ENCODE measurements around the gene FXYD6.
"Not testable (repeated sequence)": the region's sequence is repeated elsewhere in the genome, so short reads cannot be mapped to it uniquely, and the experiment has no call there.

The FXYD6 gene

GRCh38 chr11:117868815-117869561 is 7.5 kb downstream of the FXYD6 start:
- no peak for DNase-seq (ENCODE audit: low read depth)

- DNase-seq (ENCODE audit: low read depth), result no peak
Observed at GRCh38 chr11:117868088-117868487, 8.4 kb downstream of the FXYD6 start.

- DNase-seq (ENCODE audit: low read depth), result no peak
Observed at GRCh38 chr11:117866526-117866925, 9.9 kb downstream of the FXYD6 start.

DNA sequence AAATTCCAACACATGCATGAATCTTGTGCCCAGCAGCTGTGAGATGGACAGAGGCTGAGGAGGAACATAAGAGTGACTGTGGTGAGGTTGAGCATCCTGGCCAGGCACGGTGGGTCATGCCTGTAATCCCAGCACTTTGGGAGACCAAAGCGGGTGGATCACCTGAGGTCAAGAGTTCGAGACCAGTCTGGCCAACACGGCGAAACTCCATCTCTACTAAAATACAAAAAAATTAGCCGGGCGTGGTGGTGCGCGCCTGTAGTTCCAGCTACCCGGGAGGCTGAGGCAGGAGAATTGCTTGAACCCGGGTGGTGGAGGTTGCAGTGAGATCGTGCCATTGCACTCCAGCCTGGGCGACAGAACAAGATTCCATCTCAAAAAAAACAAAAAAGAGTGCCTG is 10.9 kb downstream of the FXYD6 start:
- DNase-seq (ENCODE audit: low read depth), result not testable (repeated sequence)

- no peak for DNase-seq (ENCODE audit: low read depth)
Observed at GRCh38 chr11:117863383-117863782, 13.1 kb downstream of the FXYD6 start.

GRCh38 chr11:117862753-117863152 is 13.7 kb downstream of the FXYD6 start:
- DNase-seq (ENCODE audit: low read depth), result no peak

GRCh38 chr11:117862019-117862725 is 14.3 kb downstream of the FXYD6 start:
- DNase-seq (ENCODE audit: low read depth), result no peak

GRCh38 chr11:117861151-117862018 is 15.1 kb downstream of the FXYD6 start:
- no peak for DNase-seq (ENCODE audit: low read depth)

DNA sequence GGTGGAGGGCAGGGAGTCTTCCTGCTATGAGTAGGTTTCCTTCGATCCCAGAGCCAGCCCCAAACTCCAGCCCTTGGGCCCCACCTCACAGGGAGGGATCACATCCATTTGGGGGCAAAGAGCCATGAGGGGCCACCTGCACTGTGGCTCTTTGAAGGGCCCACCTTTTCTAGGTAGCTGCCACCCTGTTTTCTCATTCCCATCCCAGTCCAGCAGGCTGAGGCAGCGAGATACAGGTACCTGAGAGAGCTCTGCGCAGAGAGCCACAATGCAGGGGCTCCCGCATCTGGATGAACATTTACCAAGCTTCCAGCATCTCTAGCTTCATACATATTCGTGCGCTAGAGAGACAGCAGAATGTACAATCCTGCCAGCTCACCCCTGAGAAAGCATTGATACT is 16.3 kb downstream of the FXYD6 start:
- no peak for DNase-seq (ENCODE audit: low read depth)

GRCh38 chr11:117859488-117860112 is 16.9 kb downstream of the FXYD6 start:
- no peak for DNase-seq (ENCODE audit: low read depth)

GRCh38 chr11:117859061-117859460 is 17.4 kb downstream of the FXYD6 start:
- DNase-seq (ENCODE audit: low read depth), result no peak

- DNase-seq (ENCODE audit: low read depth), result no peak
Observed at GRCh38 chr11:117857734-117858414, 18.6 kb downstream of the FXYD6 start.

DNA sequence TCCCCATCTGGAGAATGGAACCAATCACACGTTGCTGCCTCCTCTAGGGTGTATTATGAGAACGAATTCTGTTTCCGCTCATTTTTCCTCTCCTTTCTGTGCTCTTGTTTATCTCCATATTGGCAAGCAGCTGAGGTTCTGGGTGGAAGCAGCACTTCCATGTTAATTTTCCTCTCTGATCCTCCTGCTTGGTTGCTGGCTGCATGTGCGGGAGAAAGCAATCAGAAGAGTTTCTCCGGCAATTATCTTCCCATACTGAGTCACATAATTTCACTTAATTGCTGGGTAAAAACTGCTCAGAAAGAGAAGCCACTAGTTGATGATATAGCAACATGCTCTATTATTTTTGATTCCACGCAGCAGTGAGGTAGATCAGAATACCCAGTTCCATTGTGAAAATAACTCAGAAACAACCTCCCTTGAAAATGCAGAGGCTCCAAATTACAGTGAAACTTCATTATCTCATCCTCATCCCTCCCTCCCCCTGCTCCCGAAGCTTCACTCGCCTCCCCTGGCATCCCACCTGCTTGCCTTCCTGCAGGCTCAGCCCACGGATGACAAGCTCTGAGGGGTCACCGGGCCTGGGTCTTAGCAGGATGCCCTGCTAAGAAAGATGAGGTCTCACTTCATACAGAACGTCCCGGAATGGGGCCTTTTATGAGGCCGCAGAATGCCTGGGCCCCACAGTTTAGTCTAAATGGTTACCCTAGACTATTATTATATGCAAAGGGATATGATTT is 20.4 kb downstream of the FXYD6 start:
- no peak for DNase-seq (ENCODE audit: low read depth)

GRCh38 chr11:117855186-117855845 is 21.1 kb downstream of the FXYD6 start:
- no peak for DNase-seq (ENCODE audit: low read depth)

GRCh38 chr11:117852309-117852708 is 24.1 kb downstream of the FXYD6 start:
- no peak for DNase-seq (ENCODE audit: low read depth)

GRCh38 chr11:117851852-117852251 is 24.6 kb downstream of the FXYD6 start:
- no peak for DNase-seq (ENCODE audit: low read depth)

DNA sequence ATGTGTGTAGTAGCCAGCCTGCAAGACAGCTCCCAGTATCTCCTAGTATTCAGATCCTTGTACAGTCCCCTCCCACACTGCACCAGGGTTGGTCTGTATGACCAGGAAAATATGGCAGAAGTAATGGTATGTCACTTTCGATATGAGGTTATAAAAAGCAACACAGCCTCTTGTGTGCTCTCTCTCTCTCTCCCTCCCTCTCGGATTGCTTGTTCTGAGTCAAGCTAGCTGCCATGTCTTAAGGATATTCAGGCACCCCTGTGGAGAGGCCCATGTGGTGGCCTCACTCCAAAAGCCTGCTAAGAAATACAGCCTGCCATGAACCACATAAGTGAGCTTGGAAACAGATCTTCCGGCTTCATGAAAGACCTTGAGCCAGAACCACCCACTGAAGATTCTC is 25.4 kb downstream of the FXYD6 start:
- DNase-seq (ENCODE audit: low read depth), result no peak

DNA sequence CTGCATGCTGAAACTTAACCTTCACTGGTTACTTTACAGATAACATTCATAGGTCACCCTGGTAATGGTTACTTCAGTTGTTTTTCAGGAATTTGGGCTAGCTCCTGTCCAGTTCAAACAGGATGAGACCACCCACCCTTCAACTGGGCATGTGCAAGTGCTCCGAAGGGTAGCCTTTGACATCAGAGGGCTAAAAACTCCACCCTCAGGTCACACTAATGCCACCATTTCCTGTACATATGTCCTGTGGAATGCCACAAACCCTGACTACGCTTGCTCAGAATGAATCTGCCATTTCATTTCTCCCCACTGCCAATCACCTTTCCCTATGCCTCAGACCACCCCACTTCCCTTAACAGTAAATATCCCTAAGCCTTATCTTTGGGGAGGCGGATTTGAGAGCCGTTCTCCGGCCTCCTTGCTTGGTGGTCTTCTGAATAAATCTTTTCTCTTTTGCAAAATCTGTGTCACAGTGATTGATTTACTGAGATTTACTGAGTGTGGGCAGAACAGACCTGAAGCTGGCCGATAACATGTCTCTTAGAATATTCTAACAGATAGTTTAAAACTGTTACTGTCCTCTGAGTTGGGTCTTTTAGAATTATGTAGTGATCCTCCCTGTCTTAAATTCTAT is 26.6 kb downstream of the FXYD6 start:
- DNase-seq (ENCODE audit: low read depth), result no peak

DNA sequence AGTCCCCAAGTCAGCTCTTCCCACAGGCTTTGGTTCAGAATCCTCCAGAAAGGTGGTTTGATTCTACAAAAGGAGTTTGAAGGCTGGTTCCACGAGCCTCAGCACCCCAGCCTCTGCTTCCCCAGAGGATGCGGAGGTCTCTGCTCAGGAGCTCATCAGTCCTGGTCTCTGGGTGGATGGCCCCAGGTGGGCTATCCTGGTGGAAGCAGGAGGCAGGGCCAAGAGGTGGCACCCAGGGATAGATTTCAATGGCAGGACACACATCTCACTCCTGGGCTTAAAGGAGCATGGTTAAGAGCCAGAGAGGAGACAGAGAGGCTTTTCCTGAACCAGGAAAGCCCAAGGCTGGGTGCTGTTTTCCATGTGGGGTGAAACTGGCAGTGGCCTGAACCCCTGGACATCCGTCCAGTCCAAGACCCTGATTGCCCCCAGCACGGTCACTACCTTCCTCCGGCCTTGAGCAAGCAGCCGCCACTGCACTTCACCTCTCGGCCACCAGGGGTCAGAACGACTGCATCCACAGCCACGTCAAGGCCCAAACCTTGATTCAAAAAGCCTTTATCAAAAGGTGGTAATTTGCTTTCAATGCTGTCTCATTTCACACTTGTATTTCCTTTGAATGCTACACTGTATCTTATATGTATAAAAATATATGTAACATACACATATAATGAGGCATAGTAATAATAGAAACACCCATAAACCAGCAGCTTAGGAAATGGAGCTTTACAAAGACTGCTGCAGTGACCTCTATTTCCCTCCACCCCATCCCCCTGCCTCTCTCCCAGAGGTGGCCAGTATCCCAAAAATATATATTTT is 32.6 kb downstream of the FXYD6 start:
- DNase-seq (ENCODE audit: low read depth), result peak; percentile 72
